ENCODE data around the gene C3. TPM values are rescaled to one million over a fixed set of nuclear protein-coding genes. Genes with fewer than 3 reads are reported as not detected.

C3 gene
- total and polyA plus RNA-seq, 2 of the 13 experiments (the other 11 are each of a cell fraction or from before 2014, with no cell fraction given): 1,455 to 6,272 TPM

GRCh38 chr19:6752256-6753177, 32.1 kb upstream of the C3 start (continued):
- TF ChIP-seq HMGXB3 (CRISPR knock-in tag; IDR thresholded peaks at IDR 0.05; ENCODE audit: borderline replicate concordance) (peak; percentile 84), YEATS2 (CRISPR knock-in tag; IDR thresholded peaks at IDR 0.05; ENCODE audit: borderline replicate concordance) (peak; percentile 30; the same call in 1 of the 2 replicates), CAMTA2 (CRISPR knock-in tag; IDR thresholded peaks at IDR 0.05; ENCODE audit: borderline replicate concordance) (peak; percentile 94; the same call in 1 of the 2 replicates), POLR2A (IDR thresholded peaks at IDR 0.05; ENCODE audit: insufficient read depth in 1 of 2, low read depth in 2 of 2, low read length in 2 of 2) (peak; percentile 20 to 64; a peak in 2 of 4 replicates), ZNF605 (CRISPR knock-in tag; IDR thresholded peaks at IDR 0.05) (peak; percentile 74), EEA1 (CRISPR knock-in tag; IDR thresholded peaks at IDR 0.05; ENCODE audit: borderline replicate concordance) (peak; percentile 36; the same call in 1 of the 2 replicates), ZNF709 (CRISPR knock-in tag; IDR thresholded peaks at IDR 0.05) (0 out of 2 replicates have a peak, but pooled peaks have one; percentile 43), PAXIP1 (CRISPR knock-in tag; conservative IDR thresholded peaks at IDR 0.05) (peak; percentile 91), ZNF580 (CRISPR knock-in tag; IDR thresholded peaks at IDR 0.05; ENCODE audit: borderline replicate concordance, low read depth) (peak; percentile 44; the same call in 1 of the 2 replicates), ZNF878 (CRISPR knock-in tag; IDR thresholded peaks at IDR 0.05) (peak; percentile 90), ZNF350 (CRISPR knock-in tag; IDR thresholded peaks at IDR 0.05; ENCODE audit: borderline replicate concordance, low read depth) (peak; percentile 83), TCF12 (IDR thresholded peaks at IDR 0.05) (no peak), TCF12 (CRISPR knock-in tag; IDR thresholded peaks at IDR 0.05) (peak; percentile 86), CREB1 (IDR thresholded peaks at IDR 0.05) (no peak), CREB1 (CRISPR knock-in tag; IDR thresholded peaks at IDR 0.05) (0 out of 2 replicates have a peak, but pooled peaks have one; percentile 32), ARNT2 (CRISPR knock-in tag; IDR thresholded peaks at IDR 0.05; ENCODE audit: low read depth) (peak; percentile 25; the same call in 1 of the 2 replicates)
